Fibroblast of peridontal ligament (primary cell): ENCODE results near the gene SETD1A.
A peak's percentile ranks its signal among the peaks of the same experiment; 100 is the strongest.

Experiments
- DNase-seq: peaks from one replicate; pipeline ENCODE4 v3.0.0-alpha.2; 2010; ENCODE audit errors: extremely low read depth

The SETD1A gene

GRCh38 chr16:30957456-30958174 lies at the start of gene SETD1A:
Gene SETD1A (plus strand): TSS chr16:30957754. CDS start chr16:30958732, 978 bp downstream.
- DNase-seq, result peak; percentile 94

DNA sequence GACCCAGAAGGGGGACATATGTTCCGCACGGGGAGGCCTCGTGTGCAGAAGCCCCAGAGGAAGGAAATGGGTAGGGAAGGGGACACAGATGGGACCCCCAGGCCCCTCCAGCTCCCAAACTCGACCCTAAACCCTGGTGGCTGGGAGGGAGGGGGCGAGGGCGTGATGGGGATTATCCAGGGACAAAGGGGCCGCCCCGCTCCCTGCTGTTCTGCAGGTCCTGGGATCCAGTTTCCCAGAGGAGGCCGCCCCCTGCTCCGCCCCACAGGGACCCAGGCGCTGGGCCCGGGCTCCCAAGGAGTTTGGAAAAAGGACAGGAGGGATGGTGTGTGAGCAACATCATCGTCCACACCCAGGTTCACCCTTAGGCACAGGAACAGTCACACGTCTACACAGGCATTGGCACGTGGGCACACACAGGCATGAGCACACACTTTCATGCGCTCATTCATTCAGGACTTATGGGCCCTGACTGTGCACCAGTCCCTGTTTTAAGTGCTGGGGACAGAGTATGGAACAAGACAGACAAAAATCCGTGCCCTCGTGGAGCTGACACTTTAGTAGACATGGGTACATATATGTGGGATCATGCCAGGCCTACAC lies 47.0 kb upstream of the SETD1A start:
- no peak for DNase-seq

DNA sequence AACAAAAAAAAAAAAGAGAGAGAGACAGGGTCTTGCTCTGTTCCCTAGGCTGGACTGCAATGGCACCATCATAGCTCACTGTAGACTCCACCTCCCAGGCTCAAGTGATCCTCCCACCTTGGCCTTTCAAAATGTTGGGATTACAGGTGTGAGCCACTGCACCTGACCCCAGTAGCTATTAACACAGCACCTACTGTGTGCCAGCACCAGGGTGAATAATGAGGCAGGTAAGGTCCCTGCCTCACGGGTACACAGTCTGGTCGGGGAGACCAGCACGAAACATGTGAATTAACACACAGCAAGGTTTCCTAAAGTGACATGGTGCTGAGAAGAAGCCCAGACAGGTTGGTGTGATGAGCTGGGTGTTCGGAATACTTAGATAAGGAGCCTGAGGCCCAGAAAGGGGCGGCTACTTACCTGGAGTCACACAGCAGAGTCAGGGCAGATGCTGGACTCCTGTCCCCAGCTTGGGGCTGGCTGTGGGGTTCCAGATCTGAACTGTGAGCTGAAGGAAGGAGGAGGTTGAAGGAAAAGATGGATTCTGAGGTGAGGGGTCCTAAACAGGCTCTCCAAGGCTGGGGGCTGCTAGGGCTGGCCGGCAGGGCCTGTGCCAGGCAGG lies 44.7 kb upstream of the SETD1A start:
- no peak for DNase-seq

DNA sequence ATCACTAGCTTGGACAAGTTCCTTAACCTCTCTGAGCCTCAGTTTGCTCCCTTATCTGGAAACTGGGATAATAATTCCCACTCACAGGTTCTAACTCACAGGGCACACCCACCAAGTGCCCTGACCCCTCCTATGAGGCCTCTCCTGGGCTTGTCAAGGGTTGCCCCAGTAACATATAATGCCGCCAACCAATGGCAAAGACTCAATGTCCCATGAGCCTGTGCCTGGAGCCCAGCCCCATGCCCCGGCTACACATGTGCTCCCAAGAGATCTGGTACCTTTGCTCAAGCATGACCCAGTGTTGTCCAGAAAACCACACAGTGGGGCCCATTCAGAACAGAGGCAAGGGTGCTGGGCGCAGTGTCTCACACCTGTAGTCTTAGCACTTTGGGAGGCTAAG lies 42.7 kb upstream of the SETD1A start:
- no peak for DNase-seq

DNA sequence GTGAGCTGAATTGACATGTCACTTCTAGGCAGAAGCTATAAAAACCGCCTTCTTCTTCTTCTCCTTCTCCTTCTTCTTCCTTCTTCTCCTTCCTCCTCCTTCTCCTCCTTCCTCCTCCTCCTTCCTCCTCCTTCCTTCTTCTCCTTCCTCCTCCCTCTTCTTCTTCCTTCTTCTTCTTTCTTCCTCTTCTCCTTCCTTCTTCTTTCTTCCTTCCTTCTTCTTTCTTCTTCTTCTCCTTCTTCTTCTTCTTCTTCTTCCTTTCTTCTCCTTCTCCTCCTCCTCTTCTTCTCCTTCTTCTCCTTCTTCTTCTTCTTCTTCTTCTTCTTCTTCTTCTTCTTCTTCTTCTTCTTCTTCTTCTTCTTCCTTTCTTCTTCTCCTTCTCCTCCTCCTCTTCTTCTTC lies 38.9 kb upstream of the SETD1A start:
- no peak for DNase-seq

DNA sequence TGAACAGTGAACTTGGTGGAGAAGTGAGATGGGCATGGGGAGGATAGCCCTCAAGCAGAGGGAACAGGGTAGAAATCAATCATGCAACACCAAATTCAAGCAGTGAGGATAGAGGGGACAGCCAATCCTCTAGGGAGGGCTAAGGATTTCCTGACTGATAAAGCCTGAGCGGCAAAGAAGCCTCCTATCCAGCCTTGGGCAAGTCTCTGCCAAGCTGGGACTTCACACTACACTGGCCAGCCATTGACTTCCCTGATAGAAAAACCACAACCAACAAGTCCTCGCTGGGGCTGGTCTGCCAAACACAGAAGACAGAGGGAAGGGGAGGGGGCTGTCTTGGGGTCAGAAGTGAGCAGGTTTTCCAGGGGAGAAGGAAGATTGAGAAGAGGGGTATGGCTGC lies 36.7 kb upstream of the SETD1A start:
- no peak for DNase-seq

DNA sequence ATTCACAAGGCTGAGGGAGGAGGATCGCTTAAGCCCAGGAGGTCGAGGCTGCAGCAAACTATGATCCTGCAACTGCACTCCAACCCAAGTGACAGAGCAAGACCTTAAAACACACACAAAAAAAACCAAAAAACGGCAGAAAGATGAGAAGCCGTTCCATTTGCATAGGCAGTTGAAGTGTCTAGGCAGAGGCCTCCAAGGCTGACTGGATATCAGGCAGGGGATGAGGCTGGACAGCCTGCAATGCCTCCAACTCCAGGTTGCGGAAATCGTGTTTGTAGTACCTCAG lies 36.2 kb upstream of the SETD1A start:
- DNase-seq, result no peak

DNA sequence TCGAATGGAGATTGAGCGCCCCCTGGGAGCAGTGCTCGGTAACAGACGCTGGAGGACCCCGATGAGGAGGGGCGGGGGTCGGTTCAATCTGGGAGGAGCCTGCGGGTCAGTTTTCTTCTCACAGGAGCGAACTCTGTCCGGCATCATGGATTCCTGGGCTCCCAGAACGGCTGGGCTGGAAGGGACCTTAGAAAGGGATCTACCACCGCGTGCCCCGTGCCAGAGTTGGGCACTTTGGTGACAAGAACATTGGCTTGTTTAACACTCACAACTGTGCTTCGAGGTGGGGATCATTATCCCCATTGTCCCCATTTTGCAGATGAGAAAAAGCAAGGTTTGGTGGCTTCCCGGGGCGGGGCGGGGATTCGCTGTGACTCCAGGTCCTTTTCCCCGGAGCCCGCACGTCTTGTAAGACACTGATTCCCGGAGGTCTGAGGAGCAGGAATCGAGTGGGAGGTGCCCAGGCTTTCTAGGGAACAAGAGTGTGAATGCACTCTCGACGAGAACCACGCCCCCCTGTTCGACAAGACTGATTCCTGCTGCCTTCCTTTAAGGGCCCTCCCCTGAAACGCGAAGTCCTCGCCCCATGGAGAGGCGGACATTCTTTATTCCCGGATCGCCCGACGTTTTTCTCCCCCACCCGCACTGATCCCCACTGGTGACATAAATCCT lies 35.7 kb upstream of the SETD1A start:
- peak; percentile 88 for DNase-seq

DNA sequence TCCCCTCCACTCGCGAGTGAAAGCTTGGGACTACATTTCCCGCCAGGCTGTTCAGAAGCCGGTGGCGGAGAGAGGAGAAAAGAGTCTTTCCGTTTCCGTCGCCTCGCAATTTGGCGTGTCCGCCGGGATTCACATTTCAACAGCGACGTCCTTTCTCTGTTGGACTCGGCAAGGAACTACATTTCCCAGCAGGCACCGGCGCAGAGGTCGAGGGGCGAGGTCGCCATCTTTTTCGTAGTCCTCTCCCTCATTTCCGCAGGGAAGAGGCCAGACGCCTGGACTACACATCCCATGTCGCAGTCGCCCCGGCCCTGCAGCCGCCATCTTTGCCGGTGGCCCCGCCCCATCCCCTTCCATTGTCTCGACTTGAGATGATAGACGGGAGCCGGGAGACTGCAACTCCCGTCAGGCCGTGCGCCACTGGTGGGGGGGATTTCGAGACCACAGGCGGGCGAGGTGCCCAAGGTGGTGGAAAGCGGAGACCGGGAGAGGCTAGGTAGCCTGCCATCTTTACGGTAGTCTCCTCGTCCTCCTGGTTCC lies 35.1 kb upstream of the SETD1A start:
- peak; percentile 99 for DNase-seq

DNA sequence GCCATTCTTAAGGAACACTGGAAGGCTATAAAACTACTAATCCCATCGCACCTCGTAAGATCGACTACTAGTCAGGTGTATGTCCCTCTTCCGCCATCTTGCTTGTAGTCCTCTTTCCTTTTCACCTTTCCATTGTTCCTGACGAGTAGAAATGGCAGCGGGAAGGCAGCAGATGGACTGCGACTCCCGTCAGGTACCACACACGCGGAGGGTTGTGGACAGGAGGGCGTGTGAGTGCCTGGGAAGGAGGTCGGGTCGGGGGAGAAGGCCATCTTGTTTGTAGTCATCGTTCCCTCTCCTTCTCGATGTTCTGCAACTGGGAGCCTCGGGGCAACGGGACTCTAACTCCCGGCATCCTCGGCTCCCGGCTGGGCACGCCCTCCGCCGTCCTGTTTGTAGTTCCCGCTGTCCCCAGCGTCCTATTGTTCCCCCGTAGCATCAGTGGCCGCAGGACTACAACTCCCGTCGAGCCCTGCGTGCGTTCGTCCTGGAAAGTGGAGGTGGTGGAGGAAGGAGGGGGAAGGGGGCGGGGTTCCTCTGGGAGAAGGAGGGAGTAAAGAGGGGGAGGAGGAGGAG lies 34.5 kb upstream of the SETD1A start:
- DNase-seq, result peak; percentile 99

DNA sequence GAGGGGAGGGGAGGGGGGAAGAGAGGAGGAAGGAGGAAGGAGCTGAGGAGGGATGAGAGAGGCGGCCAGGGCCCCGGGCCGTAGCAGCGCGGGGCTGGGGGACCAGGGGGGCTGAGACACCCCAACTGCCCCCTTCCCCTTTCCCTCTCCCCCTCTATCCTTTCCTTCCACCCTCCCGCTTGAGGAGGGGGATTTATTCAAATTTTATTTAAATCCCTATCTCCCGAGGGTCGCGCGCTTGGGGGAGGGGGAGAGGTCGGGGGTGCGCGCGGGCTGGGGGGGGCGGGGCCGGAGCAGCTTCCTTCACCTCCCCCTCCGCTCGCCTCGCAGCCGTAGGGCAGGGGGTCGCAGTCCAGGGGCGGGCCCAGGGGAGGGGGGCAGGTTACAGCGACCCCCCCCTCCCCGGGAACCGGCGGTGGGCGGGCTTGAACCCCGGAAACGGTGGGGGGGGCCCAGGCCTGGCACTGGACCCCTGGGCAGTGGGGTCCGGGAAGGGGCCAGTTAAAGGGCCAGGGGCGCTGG lies 33.9 kb upstream of the SETD1A start, which contains the start of gene FBXL19:
FBXL19 (plus strand) TSS at position 19 of the 522 bp plus-strand sequence. CDS start 2,183 bp downstream, outside the sequence.
- DNase-seq, result no peak

DNA sequence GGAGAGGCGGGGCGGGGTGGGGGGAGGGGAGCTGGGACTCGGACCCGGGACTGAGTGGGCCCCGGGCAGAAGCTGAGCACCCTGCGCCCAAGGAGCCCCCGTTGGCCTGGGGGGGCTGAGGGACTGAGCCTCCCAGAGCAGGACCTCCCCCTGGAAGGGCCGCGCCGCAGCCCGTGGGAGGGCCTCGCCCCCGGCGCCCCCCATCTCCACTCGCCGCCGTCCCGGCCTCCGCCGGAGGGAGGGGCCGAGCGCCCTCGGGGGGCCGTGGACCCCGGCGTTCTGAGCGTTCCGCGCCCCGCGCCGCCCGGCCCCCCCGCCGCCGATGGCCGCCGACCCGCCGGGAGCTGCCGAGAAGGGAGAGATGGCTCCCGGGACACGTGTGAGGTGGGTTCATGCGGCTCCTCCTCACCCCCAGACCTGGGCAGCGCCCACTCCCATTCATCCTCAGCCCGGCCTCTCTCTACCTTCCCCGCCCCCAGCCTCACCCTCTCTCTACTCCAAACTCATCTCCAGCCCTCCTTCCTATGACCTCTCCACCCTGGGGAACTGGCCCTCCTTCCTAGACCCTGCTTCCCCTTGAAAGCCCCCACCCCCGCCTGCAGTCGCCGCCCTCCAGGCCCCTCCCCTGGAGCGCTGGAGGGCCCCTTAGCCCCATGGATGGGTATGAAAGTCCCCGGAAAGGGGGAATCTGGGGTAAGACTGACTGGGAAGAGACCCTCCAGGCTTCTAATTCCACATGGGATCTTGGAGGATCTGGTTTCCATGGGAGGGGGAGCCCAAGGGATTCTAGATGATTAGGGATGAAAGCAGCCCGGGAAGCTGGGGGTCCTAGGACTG lies 33.3 kb upstream of the SETD1A start:
- DNase-seq, result no peak

GRCh38 chr16:30924913-30925631 lies 32.5 kb upstream of the SETD1A start:
- no peak for DNase-seq

DNA sequence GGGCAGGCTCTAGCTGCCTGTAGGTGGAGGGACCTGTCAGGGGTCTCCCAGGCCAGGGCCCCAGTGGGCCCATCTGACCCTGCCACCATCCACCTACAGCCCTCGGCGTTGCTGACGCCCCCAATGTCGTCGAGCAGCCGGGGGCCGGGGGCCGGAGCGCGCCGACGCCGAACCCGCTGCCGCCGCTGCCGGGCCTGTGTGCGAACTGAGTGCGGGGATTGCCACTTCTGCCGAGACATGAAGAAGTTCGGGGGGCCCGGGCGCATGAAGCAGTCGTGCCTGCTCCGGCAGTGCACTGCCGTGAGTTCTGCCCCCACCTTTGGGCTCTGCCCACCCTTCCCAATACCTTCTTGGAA lies 31.9 kb upstream of the SETD1A start:
- DNase-seq, result no peak

GRCh38 chr16:30925995-30926811 lies 31.4 kb upstream of the SETD1A start:
- no peak for DNase-seq

GRCh38 chr16:30926937-30927788 lies 30.4 kb upstream of the SETD1A start:
- DNase-seq, result no peak

- peak; percentile 26 for DNase-seq
Measured at GRCh38 chr16:30927789-30928378, 29.7 kb upstream of the SETD1A start.

- DNase-seq, result no peak
Measured at GRCh38 chr16:30928390-30928789, 29.2 kb upstream of the SETD1A start.
